Small intestine (tissue), 7 donors: ENCODE measurements around the gene SLC66A3. TPM values are rescaled to one million over a fixed set of nuclear protein-coding genes. Genes with fewer than 3 reads are reported as not detected.

Source experiments
- DNase-seq, 2 donors: peaks; one replicate each; pipeline versions ENCODE4 v3.0.0 to v3.0.0-alpha.2; 2013
- FAIRE-seq: peaks from 2 replicates; lab custom pipeline; 2012; peaks lifted over from hg19 to GRCh38; lab: Jason Lieb, UNC
- H3K27ac ChIP-seq, 3 donors: one replicate each; pipeline ENCODE4 v1.5.1; 2013; ENCODE audit warnings: low read length in 2 of 3, mild to moderate bottlenecking in 2 of 3, control low read depth in 1 of 3, inconsistent platforms in 1 of 3, low read depth in 1 of 3, moderate library complexity in 1 of 3
- H3K27me3 ChIP-seq, 3 donors: one replicate each; pipeline ENCODE4 v1.6.1; 2013; ENCODE audit warnings: low read length in 3 of 3, inconsistent platforms in 1 of 3; ENCODE audit not compliant: control insufficient read depth in 3 of 3, insufficient read depth in 3 of 3
- H3K36me3 ChIP-seq, 3 donors: one replicate each; pipeline ENCODE4 v1.6.1; 2013; ENCODE audit warnings: low read length in 3 of 3, inconsistent platforms in 1 of 3, low read depth in 1 of 3, mild to moderate bottlenecking in 1 of 3, moderate library complexity in 1 of 3; ENCODE audit not compliant: control insufficient read depth in 3 of 3, insufficient read depth in 2 of 3
- H3K4me1 ChIP-seq, 3 donors: one replicate each; pipeline ENCODE4 v1.6.1; 2013; ENCODE audit warnings: low read length in 2 of 3, inconsistent platforms in 1 of 3, low read depth in 1 of 3, mild to moderate bottlenecking in 1 of 3, moderate library complexity in 1 of 3; ENCODE audit not compliant: control insufficient read depth in 3 of 3, insufficient read depth in 2 of 3
- H3K4me3 ChIP-seq, 3 donors: one replicate each; pipeline ENCODE4 v1.5.1; 2013; ENCODE audit warnings: low read length in 3 of 3, control low read depth in 1 of 3, inconsistent platforms in 1 of 3, low read depth in 1 of 3, mild to moderate bottlenecking in 1 of 3, moderate library complexity in 1 of 3
- H3K9me3 ChIP-seq, 2 donors: one replicate each; pipeline ENCODE4 v1.6.1; 2013; ENCODE audit warnings: low read depth in 1 of 2, low read length in 1 of 2; ENCODE audit not compliant: control insufficient read depth in 2 of 2, insufficient read depth in 1 of 2
- WGBS, 3 donors: extraction: QIAGEN DNeasy Blood & Tissue Kit; methylation state at CpG; one replicate each; pipeline ENCODE4 v1.1.7; 2013; 5-methylcytosine and 5-hydroxymethylcytosine counted together
- polyA plus RNA-seq, 4 donors: library from polyadenylated mRNA; stranded (reverse) in 3 of 4; unstranded in 1 of 4; fragments of 200-250 nt in 3 of 4; fragments of 120-200 nt in 1 of 4; gene quantifications; one replicate each; pipeline versions ENCODE4 v1.2.1 to v1.2.3, GENCODE V29; 2013
- donor health status: healthy with polysubstance abuse.
- donor health status: control.
- donor health status: control.
- donor health status: Bipolar disorder and iron deficiency.
- donor health status: healthy.

Gene SLC66A3
- polyA plus RNA-seq, 4 donors, result 2.5 to 14.9 (median 13.5) TPM

- Histone ChIP-seq H3K27ac (no peak overlapping the region), H3K4me1 (no peaks in the 10 kb centered on the region), H3K36me3 (no peaks in the 10 kb centered on the region), H3K27me3 (peaks cover 0 to 7% (median 0%) of the 10 kb centered on the region in 3 donors), H3K4me3 (no peak overlapping the region), H3K9me3 (no peaks in the 10 kb centered on the region)
- DNase-seq, result no peak
- no peak for FAIRE-seq
- 70 to 80% (median 78%) methylated on average over 9 of the region's 9 CpGs for WGBS, 3 donors
Observed at GRCh38 chr2:11122380-11122779, 32.9 kb upstream of the SLC66A3 start.

GRCh38 chr2:11123001-11123809 is 32.1 kb upstream of the SLC66A3 start:
- no peak overlapping the region for H3K4me3 ChIP-seq
- no peaks in the 10 kb centered on the region for H3K4me1 ChIP-seq
- no peak overlapping the region for H3K27ac ChIP-seq
- H3K36me3 ChIP-seq, result no peaks in the 10 kb centered on the region
- 82 to 87% (median 82%) methylated on average over 12 of the region's 12 CpGs for whole genome bisulfite sequencing, 3 donors
- peaks cover 0 to 7% (median 0%) of the 10 kb centered on the region in 3 donors for H3K27me3 ChIP-seq
- no peaks in the 10 kb centered on the region for H3K9me3 ChIP-seq
- FAIRE-seq, result no peak
- DNase-seq, result no peak

DNA sequence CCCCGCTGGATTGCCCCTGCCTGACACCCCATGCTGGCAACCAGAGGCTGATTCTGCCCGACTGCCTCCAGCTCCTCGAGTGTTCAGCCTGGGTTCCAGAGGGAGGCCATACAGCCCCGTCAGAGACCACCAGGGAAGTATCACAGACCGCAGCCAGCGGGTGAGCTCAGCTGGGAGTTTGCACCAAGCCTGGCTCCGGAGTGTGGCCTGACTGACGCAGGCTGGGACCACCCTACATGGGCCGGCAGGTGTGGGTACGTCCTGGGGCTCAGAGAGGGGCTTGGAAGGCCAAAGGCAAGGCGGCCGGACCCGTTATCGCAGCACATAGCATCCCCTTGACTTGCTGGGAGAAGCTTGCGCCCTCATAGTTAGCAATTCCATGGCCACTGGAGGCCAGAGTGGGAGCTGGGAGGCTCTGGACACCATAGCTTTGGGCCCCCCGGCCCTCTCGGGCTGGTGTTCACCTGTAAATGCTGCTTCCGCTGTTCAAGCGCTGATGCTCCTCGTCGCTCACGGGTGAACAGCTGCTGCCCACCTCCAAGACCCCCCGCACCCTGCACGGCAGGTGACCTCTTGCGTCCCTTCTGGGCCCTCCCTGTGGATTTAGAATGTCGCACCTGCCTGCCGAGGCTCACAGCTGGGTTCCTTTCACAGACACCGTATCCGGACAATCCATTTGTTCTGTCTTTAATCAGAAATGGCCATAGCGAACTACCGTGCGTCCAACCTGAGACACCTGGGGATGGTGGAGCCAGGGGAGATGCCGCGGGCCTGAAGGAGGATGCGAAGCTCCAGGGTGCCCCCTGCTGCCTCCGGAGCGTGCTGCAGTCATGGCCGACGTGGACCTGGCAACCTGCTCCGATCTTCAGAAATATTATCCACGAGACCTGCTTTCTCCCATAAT is 31.2 kb upstream of the SLC66A3 start:
- peaks cover 0 to 7% (median 0%) of the 10 kb centered on the region in 3 donors for H3K27me3 ChIP-seq
- FAIRE-seq, result no peak
- WGBS, 3 donors, result 53 to 62% (median 59%) methylated on average over 38 to 41 of the region's 41 CpGs

GRCh38 chr2:11124760-11125068 is 30.6 kb upstream of the SLC66A3 start:
- H3K4me1 ChIP-seq, result no peaks in the 10 kb centered on the region
- H3K9me3 ChIP-seq, result no peaks in the 10 kb centered on the region
- DNase-seq, result no peak
- no peak overlapping the region for H3K4me3 ChIP-seq
- H3K27me3 ChIP-seq, result peaks cover 0 to 7% (median 0%) of the 10 kb centered on the region in 3 donors
- WGBS, 3 donors, result 54 to 61% (median 61%) methylated on average over 3 of the region's 3 CpGs
- H3K27ac ChIP-seq, result no peak overlapping the region
- no peaks in the 10 kb centered on the region for H3K36me3 ChIP-seq
- FAIRE-seq, result no peak

More for the DNA sequence above, 31.2 kb upstream of the SLC66A3 start:
- Histone ChIP-seq H3K4me1 (no peaks in the 10 kb centered on the region), H3K4me3 (no peak overlapping the region), H3K36me3 (no peaks in the 10 kb centered on the region), H3K27ac (no peak overlapping the region), H3K9me3 (no peaks in the 10 kb centered on the region)
- peak; percentile 53 to 72 for DNase-seq

DNA sequence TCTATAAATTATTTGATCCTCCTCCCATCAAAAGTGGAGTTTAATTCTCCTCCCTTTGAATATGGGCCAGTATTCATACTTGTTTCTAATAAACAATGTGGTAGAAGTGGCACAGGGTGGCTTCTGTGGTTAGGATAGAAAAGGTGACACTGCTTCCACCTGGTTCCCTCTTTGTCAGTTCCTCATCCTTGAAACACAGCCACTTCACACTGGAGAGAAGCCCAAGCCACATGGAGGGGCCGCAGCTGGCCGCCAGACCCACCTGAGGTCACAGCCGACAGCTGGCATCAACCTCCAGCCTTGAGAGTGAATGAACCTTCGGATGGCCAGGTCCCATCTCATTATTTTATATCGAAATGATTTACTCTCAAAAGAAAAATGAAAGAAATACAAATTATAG is 27.5 kb upstream of the SLC66A3 start:
- DNase-seq (no peak), FAIRE-seq (no peak)
- H3K4me3 ChIP-seq, result no peak overlapping the region
- H3K36me3 ChIP-seq, result no peaks in the 10 kb centered on the region
- peaks cover 0 to 15% (median 0%) of the 10 kb centered on the region in 3 donors for H3K4me1 ChIP-seq
- WGBS, 3 donors, result 67 to 81% (median 73%) methylated on average over 5 of the region's 5 CpGs
- peaks cover 0 to 4% (median 0%) of the 10 kb centered on the region in 3 donors for H3K27me3 ChIP-seq
- H3K27ac ChIP-seq, result no peak overlapping the region
- no peaks in the 10 kb centered on the region for H3K9me3 ChIP-seq

DNA sequence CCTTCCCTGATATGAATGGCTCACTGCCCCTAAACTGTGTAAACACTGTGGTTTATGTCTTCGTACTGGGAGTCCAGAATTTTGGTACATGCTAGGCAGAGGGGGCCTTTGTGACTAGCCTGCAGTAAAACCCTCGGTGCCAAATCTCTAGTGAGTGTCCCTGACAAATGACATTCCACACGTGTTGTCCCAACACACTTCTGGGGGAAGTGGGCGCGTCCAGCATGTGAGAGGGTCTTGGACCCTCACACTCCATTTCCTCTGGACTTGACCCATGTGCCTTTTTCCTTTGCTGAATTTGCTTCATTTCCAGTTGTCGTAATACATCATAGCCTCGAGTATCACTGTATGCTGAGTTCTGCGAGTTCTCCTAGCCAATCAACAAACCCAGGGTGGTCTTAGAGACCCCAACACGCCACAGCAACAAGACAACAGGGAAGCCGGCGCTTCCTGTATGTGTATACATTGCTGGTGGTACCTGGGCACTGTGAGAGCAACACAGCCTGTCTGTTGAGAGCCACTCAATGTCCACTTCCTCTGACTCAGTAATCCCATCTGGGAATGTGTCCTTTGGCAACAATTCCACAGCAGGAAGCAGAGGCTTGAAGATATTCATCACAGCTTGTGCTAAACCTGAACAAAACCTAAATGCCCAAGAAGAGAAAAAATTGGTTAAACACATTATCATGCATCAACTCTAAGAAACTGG is 26.9 kb upstream of the SLC66A3 start:
- Histone ChIP-seq H3K9me3 (no peaks in the 10 kb centered on the region), H3K4me3 (no peak overlapping the region), H3K27ac (peak overlapping the region in 1 of 3 donors; percentile 42), H3K27me3 (peaks cover 0 to 6% (median 0%) of the 10 kb centered on the region in 3 donors), H3K36me3 (no peaks in the 10 kb centered on the region), H3K4me1 (peaks cover 0 to 19% (median 0%) of the 10 kb centered on the region in 3 donors)
- DNase-seq, result no peak
- WGBS, 3 donors, result 58 to 64% (median 60%) methylated on average over 11 of the region's 11 CpGs
- no peak for FAIRE-seq

DNA sequence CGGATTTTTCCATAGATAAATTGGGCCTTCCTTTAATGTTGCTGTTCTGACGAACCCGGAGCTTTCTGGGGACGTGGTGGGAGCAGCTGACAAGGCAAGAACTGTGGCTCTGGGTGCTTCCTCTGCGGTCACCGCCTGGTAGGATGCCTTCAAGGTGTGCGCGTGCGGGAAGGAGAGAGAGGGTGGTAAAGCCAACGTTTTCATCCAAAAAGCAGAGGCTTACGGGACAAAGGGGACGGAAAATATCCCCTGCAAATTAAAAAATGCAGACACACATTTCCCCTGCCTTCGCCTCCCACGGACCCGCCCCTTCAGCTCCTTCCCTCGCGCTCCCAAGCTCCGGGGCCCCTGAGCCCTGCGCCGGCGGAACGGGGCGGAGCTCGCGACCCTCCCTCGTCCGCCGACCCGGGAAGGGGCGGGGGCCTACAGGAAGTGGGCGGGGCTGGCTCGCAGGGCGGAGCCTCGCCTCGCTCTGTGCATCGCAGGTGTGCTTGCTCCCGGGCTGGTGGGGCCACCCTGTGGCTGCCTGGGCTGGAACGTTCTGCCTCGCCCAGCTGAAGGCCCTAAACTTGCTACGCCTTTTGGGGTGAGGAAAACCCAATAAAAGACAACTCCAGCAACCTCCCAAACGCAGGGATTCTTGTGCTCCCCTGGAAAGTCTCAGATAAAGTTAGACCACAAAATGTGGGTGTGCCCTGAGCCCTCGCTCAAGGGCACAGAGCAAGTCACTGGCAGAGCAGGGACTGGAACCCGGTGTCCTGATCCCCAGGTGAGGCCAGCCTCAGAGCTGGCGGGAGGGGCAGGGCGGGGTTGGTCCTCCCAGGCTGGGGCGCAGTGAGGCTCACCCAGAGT is 25.4 kb upstream of the SLC66A3 start:
- Histone ChIP-seq H3K9me3 (no peaks in the 10 kb centered on the region), H3K27ac (peak overlapping the region in 2 of 3 donors; percentile 34 to 72), H3K36me3 (no peaks in the 10 kb centered on the region), H3K4me3 (peak overlapping the region in 2 of 3 donors; percentile 31 to 48), H3K4me1 (peaks cover 0 to 27% (median 0%) of the 10 kb centered on the region in 3 donors), H3K27me3 (peaks cover 0 to 13% (median 0%) of the 10 kb centered on the region in 3 donors)
- DNase-seq (peak; percentile 70 to 89), FAIRE-seq (no peak)
- 4 to 7% (median 4%) methylated on average over 39 to 46 of the region's 46 CpGs for WGBS, 3 donors
